Left renal cortex interstitium (tissue), 4 donors: Measurements from ENCODE around the gene ZNF236. TPM values are rescaled to one million over a fixed set of nuclear protein-coding genes. Genes with fewer than 3 reads are reported as not detected.

Source experiments
- DNase-seq, 4 donors: peaks; one replicate each; pipeline ENCODE4 v3.0.0-alpha.2; 2013; ENCODE audit warnings: low read depth in 4 of 4, low spot score in 2 of 4, missing footprints in 1 of 4
- polyA plus RNA-seq, 4 donors: library from polyadenylated mRNA; unstranded; fragments of 120-200 nt; gene quantifications; one replicate each; pipeline ENCODE4 v1.2.1, GENCODE V29; 2013; ENCODE audit not compliant: insufficient read length in 4 of 4

The ZNF236 gene
- polyA plus RNA-seq, 4 donors, result 8.4 to 13.1 (median 10.2) TPM

GRCh38 chr18:76819411-76820136 is 2.8 kb upstream of the ZNF236 start:
- DNase-seq, result no peak

- DNase-seq, result no peak
Measured at GRCh38 chr18:76821356-76821874, 942 bp upstream of the ZNF236 start.

- no peak for DNase-seq
Measured at GRCh38 chr18:76821875-76822505, 367 bp upstream of the ZNF236 start.

- no peak for DNase-seq
Measured at GRCh38 chr18:76823161-76823538, 793 bp downstream of the ZNF236 start.

- DNase-seq, result no peak
Measured at GRCh38 chr18:76823587-76824011, 1.2 kb downstream of the ZNF236 start.

GRCh38 chr18:76824145-76824676 is 1.9 kb downstream of the ZNF236 start:
- DNase-seq, result no peak

- no peak for DNase-seq
Measured at GRCh38 chr18:76824754-76825153, 2.4 kb downstream of the ZNF236 start.

GRCh38 chr18:76827205-76828200 is 5.1 kb downstream of the ZNF236 start:
- no peak for DNase-seq

- DNase-seq, result no peak
Measured at GRCh38 chr18:76834379-76834778, 12.0 kb downstream of the ZNF236 start.

- DNase-seq, result no peak
Measured at GRCh38 chr18:76835380-76835779, 13.0 kb downstream of the ZNF236 start.

GRCh38 chr18:76837071-76837470 is 14.7 kb downstream of the ZNF236 start:
- DNase-seq, result no peak

GRCh38 chr18:76838182-76838581 is 15.8 kb downstream of the ZNF236 start:
- DNase-seq, result no peak

- DNase-seq, result no peak
Measured at GRCh38 chr18:76839086-76839794, 16.9 kb downstream of the ZNF236 start.

- no peak for DNase-seq
Measured at GRCh38 chr18:76842837-76843530, 20.6 kb downstream of the ZNF236 start.

GRCh38 chr18:76844144-76844543 is 21.8 kb downstream of the ZNF236 start:
- no peak for DNase-seq

GRCh38 chr18:76844742-76845477 is 22.6 kb downstream of the ZNF236 start:
- DNase-seq, result no peak

GRCh38 chr18:76846217-76846616 is 23.9 kb downstream of the ZNF236 start:
- DNase-seq, result no peak

GRCh38 chr18:76847916-76848315 is 25.6 kb downstream of the ZNF236 start:
- DNase-seq, result no peak

GRCh38 chr18:76850112-76850511 is 27.8 kb downstream of the ZNF236 start:
- DNase-seq, result no peak
